GM12878 (cell line): ENCODE measurements around the gene GEMIN7. TPM values are rescaled to one million over a fixed set of nuclear protein-coding genes. Genes with fewer than 3 reads are reported as not detected.

Source experiments
- ATF2 ChIP-seq: IDR thresholded peaks from 2 replicates; pipeline ENCODE4 v1.6.1; 2012; ENCODE audit warnings: low read length, inconsistent platforms
- ATF7 ChIP-seq: fragments of 450-650 bp; IDR thresholded peaks from 2 replicates; pipeline ENCODE4 v1.6.1; 2016; ENCODE audit warnings: low read depth, mild to moderate bottlenecking
- CTCF ChIP-seq, 3 experiments: IDR thresholded peaks in 2 of 3; conservative IDR thresholded peaks in 1 of 3; 2 replicates each; pipeline ENCODE4 v1.5.1; 2011; ENCODE audit warnings: low read depth in 3 of 3, low read length in 3 of 3, mild to moderate bottlenecking in 3 of 3, control low read depth in 2 of 3, moderate library complexity in 2 of 3, inconsistent platforms in 1 of 3, mixed read lengths in 1 of 3; ENCODE audit not compliant: control insufficient read depth in 2 of 3, insufficient read depth in 1 of 3; ENCODE audit errors: extremely low read depth in 1 of 3
- DPF2 ChIP-seq: fragments of 450-650 bp; IDR thresholded peaks from 2 replicates; pipeline ENCODE4 v1.6.1; 2017; ENCODE audit warnings: mild to moderate bottlenecking
- E2F4 ChIP-seq: IDR thresholded peaks from 2 replicates; pipeline ENCODE4 v1.6.1; 2012; ENCODE audit warnings: low read depth, low read length, improper control_type of control experiment
- FOS ChIP-seq: IDR thresholded peaks from 3 replicates; pipeline ENCODE4 v1.6.1; 2011; ENCODE audit warnings: borderline replicate concordance; ENCODE audit not compliant: insufficient read length; ENCODE audit errors: extremely low read depth
- FOXK2 ChIP-seq: fragments of 450-650 bp; IDR thresholded peaks from 2 replicates; pipeline ENCODE4 v1.6.1; 2017; ENCODE audit warnings: mild to moderate bottlenecking, moderate library complexity
- GABPA ChIP-seq: IDR thresholded peaks from 2 replicates; pipeline ENCODE4 v1.6.1; 2014; ENCODE audit warnings: antibody characterized with exemption, low read depth, mild to moderate bottlenecking, inconsistent platforms
- IKZF1 ChIP-seq: fragments of 450-650 bp; conservative IDR thresholded peaks from 2 replicates; pipeline ENCODE4 v1.6.1; 2017; ENCODE audit warnings: antibody characterized with exemption, mild to moderate bottlenecking
- IRF4 ChIP-seq: IDR thresholded peaks from 2 replicates; pipeline ENCODE4 v1.6.1; 2011; ENCODE audit warnings: low read depth, low read length
- JUNB ChIP-seq: IDR thresholded peaks from 2 replicates; pipeline ENCODE4 v1.6.1; 2016; ENCODE audit warnings: antibody characterized with exemption, mild to moderate bottlenecking
- JUND ChIP-seq: IDR thresholded peaks from 2 replicates; pipeline ENCODE4 v1.6.1; 2012; ENCODE audit warnings: low read depth, mild to moderate bottlenecking, low read length, improper control_type of control experiment, moderate library complexity
- NBN ChIP-seq: fragments of 450-650 bp; IDR thresholded peaks from 2 replicates; pipeline ENCODE4 v1.6.1; 2016
- PAX5 ChIP-seq: IDR thresholded peaks from 2 replicates; pipeline ENCODE4 v1.6.1; 2011; ENCODE audit warnings: low read depth, low read length, borderline replicate concordance
- PKNOX1 ChIP-seq: fragments of 450-650 bp; IDR thresholded peaks from 2 replicates; pipeline ENCODE4 v1.6.1; 2016; ENCODE audit warnings: mild to moderate bottlenecking
- RAD21 ChIP-seq: IDR thresholded peaks from 2 replicates; pipeline ENCODE4 v1.6.1; 2011; ENCODE audit warnings: mild to moderate bottlenecking, low read depth, low read length, moderate library complexity; ENCODE audit not compliant: insufficient read depth
- RAD51 ChIP-seq: fragments of 450-650 bp; IDR thresholded peaks from 2 replicates; pipeline ENCODE4 v1.6.1; 2016; ENCODE audit warnings: moderate library complexity, mild to moderate bottlenecking, inconsistent platforms
- RFX5 ChIP-seq: IDR thresholded peaks from 2 replicates; pipeline ENCODE4 v1.6.1; 2011; ENCODE audit warnings: low read depth, low read length, improper control_type of control experiment
- SMAD1 ChIP-seq: fragments of 450-650 bp; IDR thresholded peaks from 2 replicates; pipeline ENCODE4 v1.6.1; 2018; ENCODE audit warnings: mild to moderate bottlenecking, low read depth; ENCODE audit not compliant: partially characterized antibody
- SMAD5 ChIP-seq: IDR thresholded peaks from 2 replicates; pipeline ENCODE4 v1.6.1; 2016; ENCODE audit warnings: antibody characterized with exemption, low read depth
- STAT1 ChIP-seq: fragments of 450-650 bp; conservative IDR thresholded peaks from 2 replicates; pipeline ENCODE4 v1.6.1; 2014; ENCODE audit warnings: antibody characterized with exemption, mild to moderate bottlenecking
- TBL1XR1 ChIP-seq: IDR thresholded peaks from 2 replicates; pipeline ENCODE4 v1.6.1; 2012; ENCODE audit warnings: low read depth, low read length, improper control_type of control experiment
- ZBTB33 ChIP-seq: fragments of 450-650 bp; IDR thresholded peaks from 2 replicates; pipeline ENCODE4 v1.6.1; 2017; ENCODE audit warnings: mild to moderate bottlenecking
- ZNF384 ChIP-seq: IDR thresholded peaks from 2 replicates; pipeline ENCODE4 v1.6.1; 2012; ENCODE audit warnings: low read depth, mild to moderate bottlenecking, low read length, improper control_type of control experiment, borderline replicate concordance
- ZSCAN29 ChIP-seq: fragments of 450-650 bp; IDR thresholded peaks from 2 replicates; pipeline ENCODE4 v1.6.1; 2017; ENCODE audit warnings: mild to moderate bottlenecking, moderate library complexity
- polyA plus RNA-seq, 11 experiments: library from polyadenylated mRNA; depleted of rRNA in 4 of 11; unstranded in 6 of 11; stranded (reverse) in 5 of 11; fragments of >200 nt; fragmentation: Nextera tagmentation in 4 of 11; fragmentation: Illumina TruSeq in 1 of 11; extraction: Ambion mirVana in 4 of 11; extraction: Trizol in 1 of 11; gene quantifications; 1 replicate in 1 of 11; 2 replicates in 10 of 11; pipeline versions ENCODE4 v1.2.1 to v1.2.3, GENCODE V29; 2011 to 2016; ENCODE audit warnings: inconsistent platforms in 2 of 11, missing spikeins in 2 of 11, low read depth in 1 of 11
- total RNA-seq, 4 experiments: library from RNA; depleted of rRNA in 3 of 4; stranded (reverse); fragments of >200 nt in 3 of 4; fragmentation: Illumina TruSeq in 1 of 4; extraction: Trizol in 1 of 4; gene quantifications; 2 replicates each; pipeline versions ENCODE4 v1.2.1 to v1.2.3, GENCODE V29; 2013 to 2021

The GEMIN7 gene
- total and polyA plus RNA-seq, 10 of the 15 experiments (the other 5 are each of a cell fraction or from before 2014, with no cell fraction given): 21.1 to 76.7 (median 44.9) TPM

- TF ChIP-seq SMAD5: peak; percentile 31; the same call in 1 of the 2 replicates
- TF ChIP-seq ZSCAN29: no peak
- TF ChIP-seq FOS: no peak
- no peak for TF ChIP-seq RAD21
- no peak for TF ChIP-seq E2F4
- peak; percentile 68 for TF ChIP-seq PKNOX1
- no peak for TF ChIP-seq ZBTB33
- TF ChIP-seq GABPA: no peak
- TF ChIP-seq JUND: 0 out of 2 replicates have a peak, but pooled peaks have one; percentile 31
- no peak for TF ChIP-seq JUNB
- peak; percentile 49 for TF ChIP-seq NBN
- TF ChIP-seq ZNF384: no peak
- peak; percentile 63; the same call in 1 of the 2 replicates for TF ChIP-seq FOXK2
- no peak for TF ChIP-seq SMAD1
- 0 out of 2 replicates have a peak, but pooled peaks have one; percentile 71 for TF ChIP-seq ATF7
- TF ChIP-seq IKZF1: peak; percentile 89
- no peak for TF ChIP-seq ATF2
- TF ChIP-seq RAD51: no peak
- no peak for TF ChIP-seq CTCF (IDR thresholded peaks at IDR 0.05 in 2 of 3, conservative IDR thresholded peaks at IDR 0.05 in 1 of 3; ENCODE audit: control insufficient read depth in 2 of 3, extremely low read depth in 1 of 3, insufficient read depth in 1 of 3, low read depth in 3 of 3, low read length in 3 of 3)
- TF ChIP-seq TBL1XR1: peak; percentile 87; the same call in 1 of the 2 replicates
- peak; percentile 95; the same call in 1 of the 2 replicates for TF ChIP-seq DPF2
- peak; percentile 85 for TF ChIP-seq IRF4
- TF ChIP-seq RFX5: no peak
- peak; percentile 84 for TF ChIP-seq PAX5
- TF ChIP-seq STAT1: no peak
Observed at GRCh38 chr19:45075301-45076028, 3.6 kb upstream of the GEMIN7 start (continued).
